ENCODE results near the gene TPSAB1. TPM values are rescaled to one million over a fixed set of nuclear protein-coding genes. Genes with fewer than 3 reads are reported as not detected.

Gene TPSAB1
- total RNA-seq, 1 experiment from 2014 or later = 0.25 TPM

- TF ChIP-seq ATF3 (IDR thresholded peaks at IDR 0.05) = no peak
Observed at GRCh38 chr16:1260101-1260680, 19.7 kb downstream of the TPSAB1 start (continued).

GRCh38 chr16:1261131-1261892, 20.8 kb downstream of the TPSAB1 start:
- TF ChIP-seq CTCF (IDR thresholded peaks at IDR 0.05 in 2 of 3, conservative IDR thresholded peaks at IDR 0.05 in 1 of 3; ENCODE audit: borderline replicate concordance in 1 of 3, insufficient read depth in 1 of 3, low read depth in 2 of 3, low read length in 2 of 3) (no peak), CBX3 (IDR thresholded peaks at IDR 0.05; ENCODE audit: low read depth) (no peak), POLR2AphosphoS5 (IDR thresholded peaks at IDR 0.05; ENCODE audit: low read depth, low read length) (no peak), EZH2phosphoT487 (IDR thresholded peaks at IDR 0.05; ENCODE audit: borderline replicate concordance) (no peak), SRF (IDR thresholded peaks at IDR 0.05; ENCODE audit: low read depth) (no peak), TCF7L2 (IDR thresholded peaks at IDR 0.05; ENCODE audit: borderline replicate concordance, extremely low read depth, insufficient read depth, insufficient read length) (no peak), ELF1 (IDR thresholded peaks at IDR 0.05; ENCODE audit: borderline replicate concordance, low read depth) (no peak), JUND (IDR thresholded peaks at IDR 0.05) (no peak), ZFX (IDR thresholded peaks at IDR 0.05) (no peak), EZH2 (IDR thresholded peaks at IDR 0.05) (no peak)
- no peak overlapping the region for H2AFZ ChIP-seq (ENCODE audit: low read depth, low read length, poor library complexity, severe bottlenecking)
- H4K20me1 ChIP-seq (ENCODE audit: insufficient read depth) = no peaks in the 10 kb centered on the region
- DNase-seq (ENCODE audit: low read depth, low spot score) (no peak), ATAC-seq (no peak)
- no peak overlapping the region for H3K4me2 ChIP-seq (ENCODE audit: low read length)
- H3K36me3 ChIP-seq (ENCODE audit: control insufficient read depth in 1 of 2, insufficient read depth in 2 of 2, low read length in 2 of 2) = no peaks in the 10 kb centered on the region
- ChIA-PET CTCF (no interaction called here), RAD21 (ENCODE audit: low non-redundant PET in 1 of 2, low total read pairs in 2 of 2, uncharacterized antibody in 2 of 2, unreplicated experiment in 2 of 2) (no interaction called here), POLR2A (no interaction called here)
- BruUV-seq (replicated peaks) = no TSS peak
- no peaks in the 10 kb centered on the region for H3K79me2 ChIP-seq (ENCODE audit: insufficient read depth, low read length)
- peaks cover 4 to 13% of the 10 kb centered on the region in 2 experiments; a peak in 3 of 4 replicates for H3K4me1 ChIP-seq (ENCODE audit: control insufficient read depth in 1 of 2, insufficient read depth in 2 of 2, low read length in 2 of 2)
- H3K4me3 ChIP-seq (replicated peaks in 1 of 2; ENCODE audit: low read depth in 1 of 2, low read length in 2 of 2) = no peak overlapping the region
- no peak overlapping the region for H3K27ac ChIP-seq (ENCODE audit: low read depth, low read length)
- no peaks in the 10 kb centered on the region; a peak in 1 of 4 replicates for H3K9me3 ChIP-seq (ENCODE audit: control insufficient read depth in 1 of 2, insufficient read depth in 1 of 2, low read depth in 1 of 2, low read length in 2 of 2)
- no peak overlapping the region for H3K9ac ChIP-seq (ENCODE audit: low read length)
- peaks cover 4% of the 10 kb centered on the region; the same call in 1 of the 2 replicates for H3K27me3 ChIP-seq (ENCODE audit: insufficient read depth, low read length)
- intact Hi-C loops (cut with micrococcal nuclease) = no loop called here
- H3K9me2 ChIP-seq (ENCODE audit: insufficient read depth) = no peaks in the 10 kb centered on the region

Data from HCT116 (cell line).